Pancreas (tissue), 10 donors: ENCODE measurements around the gene NOS1AP. TPM values are rescaled to one million over a fixed set of nuclear protein-coding genes. Genes with fewer than 3 reads are reported as not detected.

ENCODE experiments used
- ATAC-seq, 4 donors: fragments of 200-7000 bp; cut with Tn5 transposase; one replicate each; pipeline versions ENCODE4 v1.8.0 to v1.9.1; 2020; ENCODE audit warnings: mild to moderate bottlenecking in 4 of 4, moderate library complexity in 4 of 4
- DNase-seq, 6 donors: peaks; one replicate each; pipeline ENCODE4 v3.0.0-alpha.2; 2020
- FAIRE-seq: peaks from 2 replicates; lab custom pipeline; 2012; peaks lifted over from hg19 to GRCh38; lab: Jason Lieb, UNC
- H3K27ac ChIP-seq, 4 donors: fragments of 200-600 bp; sonication (generic); 1 replicate in 3 of 4; 2 replicates in 1 of 4; pipeline versions ENCODE4 v1.5.0 to v1.8.0; 2020
- H3K27me3 ChIP-seq, 4 donors: fragments of 200-600 bp; one replicate each; pipeline ENCODE4 v1.8.0; 2021
- H3K36me3 ChIP-seq, 3 donors: fragments of 200-600 bp; sonication (generic) in 1 of 3; one replicate each; pipeline versions ENCODE4 v1.5.0 to v1.8.0; 2020 to 2021
- H3K4me1 ChIP-seq, 3 donors: fragments of 200-600 bp; one replicate each; pipeline ENCODE4 v1.8.0; 2021
- H3K4me3 ChIP-seq, 4 donors: fragments of 200-600 bp; sonication (generic) in 2 of 4; one replicate each; pipeline versions ENCODE4 v1.5.0 to v1.8.0; 2020 to 2021
- H3K9me3 ChIP-seq, 4 donors: fragments of 200-600 bp; one replicate each; pipeline ENCODE4 v1.8.0; 2021
- CTCF ChIP-seq, 4 donors: fragments of 200-600 bp; sonication (generic) in 3 of 4; IDR thresholded peaks; one replicate each; pipeline versions ENCODE4 v1.5.0 to v1.8.0; 2021; ENCODE audit warnings: antibody characterized with exemption in 4 of 4
- WGBS, 2 donors: extraction: QIAGEN DNeasy Blood & Tissue Kit; methylation state at CpG; one replicate each; pipeline ENCODE4 v1.1.7; 2013; 5-methylcytosine and 5-hydroxymethylcytosine counted together
- intact Hi-C, 3 donors: fragments of 100-400 bp; cut with DNase I; formaldehyde crosslinking; loops; one replicate each; pipeline versions ENCODE4 v1.11.1 to v1.14.2; 2022
- polyA plus RNA-seq, 2 donors: library from polyadenylated mRNA; stranded (reverse); fragments of 200-250 nt; gene quantifications; one replicate each; pipeline ENCODE4 v1.2.3, GENCODE V29; 2013
- total RNA-seq, 6 donors: library from RNA; stranded (reverse); fragmentation: NEBNext Ultra II Directional in 4 of 6; extraction: Animal tissue kit (Norgen Biotek cat#: 25700) in 4 of 6; gene quantifications; one replicate each; pipeline versions ENCODE4 v1.2.1 to v1.2.4, GENCODE V29; 2021 to 2023
- donor health status: healthy with polysubstance abuse.
- donor health status: DM: no; HTN: no; CAD: no; lungs with moderate emphysema.
- donor health status: DM: no; HTN: no; CAD: no.
- donor health status: control.
- donor health status: control.
- donor health status: Bipolar disorder and iron deficiency.
- donor health status: DM: yes; HTN: yes; CAD: no.
- donor health status: DM: no; HTN: no; CAD: no.
- donor health status: DM: no; HTN: no; CAD: no.
- donor health status: DM: yes; HTN: yes; CAD: no.

Gene NOS1AP
- total and polyA plus RNA-seq, 8 donors = 0.40 to 2.8 (median 1.7) TPM

DNA sequence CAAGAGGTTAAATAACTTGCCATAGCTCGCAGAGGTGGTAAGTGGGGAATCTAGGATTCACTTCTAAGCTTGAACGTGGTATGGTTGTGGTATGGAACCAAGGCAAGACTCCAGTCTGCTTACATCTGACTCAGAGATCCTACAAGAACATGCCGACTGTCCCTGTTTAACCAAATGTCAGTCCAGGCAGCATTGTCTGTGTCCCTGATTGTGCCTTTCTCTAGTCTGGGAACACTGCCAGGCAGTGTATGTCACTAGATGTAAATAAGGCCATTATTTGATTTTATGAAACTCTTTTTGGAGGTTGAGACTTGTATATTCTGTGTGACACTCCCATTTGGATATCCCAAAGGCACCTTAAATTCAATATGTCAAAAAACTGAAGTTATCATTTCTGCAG, 96.0 kb downstream of the NOS1AP start:
- H3K4me3 ChIP-seq = no peak overlapping the region
- ATAC-seq (no peak), DNase-seq (no peak), FAIRE-seq (no peak)
- H3K36me3 ChIP-seq = no peaks in the 10 kb centered on the region
- H3K9me3 ChIP-seq = no peaks in the 10 kb centered on the region
- intact Hi-C loops = no loop called here
- no peak overlapping the region for H3K27ac ChIP-seq
- H3K27me3 ChIP-seq = no peaks in the 10 kb centered on the region
- TF ChIP-seq CTCF (IDR thresholded peaks at IDR 0.05) = no peak
- H3K4me1 ChIP-seq = peaks cover 8 to 13% (median 10%) of the 10 kb centered on the region in 3 donors
- WGBS, 2 donors = 79 to 86% methylated on average over 3 of the region's 3 CpGs

DNA sequence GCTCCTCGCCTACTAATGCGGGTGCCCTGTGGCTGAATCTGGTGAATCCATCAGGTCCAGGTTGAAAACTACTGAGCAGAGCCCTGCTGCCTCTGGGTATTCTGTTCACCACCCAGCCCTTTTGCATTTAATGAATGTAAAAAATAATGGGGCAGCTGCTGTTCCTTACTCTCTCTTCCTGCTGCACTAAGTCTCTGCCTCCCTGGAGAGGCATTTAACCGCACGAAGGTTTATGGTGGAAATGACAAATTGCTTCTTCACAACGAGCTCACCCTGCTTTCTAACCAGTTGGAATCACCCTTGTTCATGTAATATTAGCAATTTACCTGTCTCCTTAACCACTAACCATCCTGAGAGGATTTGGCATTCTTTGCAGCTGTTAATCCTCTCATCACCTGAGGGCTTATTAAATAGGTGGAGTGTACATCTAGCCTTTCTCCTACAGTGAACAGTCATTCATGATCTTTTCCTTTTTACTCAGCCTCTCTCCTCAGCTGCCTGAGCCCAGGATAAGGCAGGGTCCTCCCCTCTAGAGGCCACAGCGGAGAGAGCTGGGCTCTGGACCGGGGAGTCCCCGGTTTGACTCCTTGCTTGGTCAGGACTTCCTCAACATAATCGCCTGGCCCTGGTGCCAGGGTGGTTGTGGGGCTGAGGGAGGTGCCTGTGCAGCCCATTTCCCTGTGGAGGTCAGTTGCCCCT, 97.6 kb downstream of the NOS1AP start:
- TF ChIP-seq CTCF (IDR thresholded peaks at IDR 0.05) = no peak
- H3K9me3 ChIP-seq = no peaks in the 10 kb centered on the region
- DNase-seq = no peak
- no peaks in the 10 kb centered on the region for H3K27me3 ChIP-seq
- no peak overlapping the region for H3K27ac ChIP-seq
- intact Hi-C loops = no loop called here
- H3K36me3 ChIP-seq = no peaks in the 10 kb centered on the region
- no peak for ATAC-seq
- no peak overlapping the region for H3K4me3 ChIP-seq
- WGBS, 2 donors = 86% methylated on average over 9 of the region's 9 CpGs
- peaks cover 8 to 13% (median 10%) of the 10 kb centered on the region in 3 donors for H3K4me1 ChIP-seq
- no peak for FAIRE-seq

GRCh38 chr1:162168261-162168660, 98.8 kb downstream of the NOS1AP start:
- intact Hi-C loops = no loop called here
- no peak for TF ChIP-seq CTCF (IDR thresholded peaks at IDR 0.05)
- Histone ChIP-seq H3K4me1 (peaks cover 8 to 13% (median 10%) of the 10 kb centered on the region in 3 donors), H3K9me3 (no peaks in the 10 kb centered on the region), H3K27ac (peak overlapping the region in 1 of 4 donors; percentile 24), H3K4me3 (no peak overlapping the region), H3K27me3 (no peaks in the 10 kb centered on the region), H3K36me3 (no peaks in the 10 kb centered on the region)
- FAIRE-seq (no peak), DNase-seq (peak in 4 of 6 donors; percentile 67 to 81 (median 70)), ATAC-seq (peak; percentile 91 to 94 (median 92))
- 22 to 25% methylated on average over 5 of the region's 5 CpGs for WGBS, 2 donors

GRCh38 chr1:162169031-162169790, 99.7 kb downstream of the NOS1AP start:
- Histone ChIP-seq H3K9me3 (no peaks in the 10 kb centered on the region), H3K36me3 (no peaks in the 10 kb centered on the region), H3K4me1 (peaks cover 8 to 13% (median 10%) of the 10 kb centered on the region in 3 donors), H3K27ac (no peak overlapping the region), H3K4me3 (no peak overlapping the region), H3K27me3 (no peaks in the 10 kb centered on the region)
- no peak for ATAC-seq
- intact Hi-C loops = no loop called here
- no peak for TF ChIP-seq CTCF (IDR thresholded peaks at IDR 0.05)
- FAIRE-seq = no peak
- no peak for DNase-seq
- 85 to 91% methylated on average over 7 of the region's 7 CpGs for WGBS, 2 donors
